Measurements from ENCODE around the gene TNK1. TPM values are rescaled to one million over a fixed set of nuclear protein-coding genes. Genes with fewer than 3 reads are reported as not detected.
"Not testable (repeated sequence)": the region's sequence is repeated elsewhere in the genome, so short reads cannot be mapped to it uniquely, and the experiment has no call there.

TNK1 gene
- total RNA-seq, 6 donors from 2014 or later, result 5.8 to 16.8 (median 8.2) TPM

- no peaks in the 10 kb centered on the region for H3K27me3 ChIP-seq
- 34 to 35% methylated on average over 8 to 17 of the region's 17 CpGs for WGBS, 2 donors
- DNase-seq, result peak; percentile 77 to 92
- ATAC-seq (ENCODE audit: low FRiP score in 2 of 2), result peak; percentile 59 to 73
- H3K36me3 ChIP-seq, result no peaks in the 10 kb centered on the region
- H3K4me1 ChIP-seq, result peaks cover 0 to 3% (median 0%) of the 10 kb centered on the region in 4 donors
- TF ChIP-seq, protein P1, sequence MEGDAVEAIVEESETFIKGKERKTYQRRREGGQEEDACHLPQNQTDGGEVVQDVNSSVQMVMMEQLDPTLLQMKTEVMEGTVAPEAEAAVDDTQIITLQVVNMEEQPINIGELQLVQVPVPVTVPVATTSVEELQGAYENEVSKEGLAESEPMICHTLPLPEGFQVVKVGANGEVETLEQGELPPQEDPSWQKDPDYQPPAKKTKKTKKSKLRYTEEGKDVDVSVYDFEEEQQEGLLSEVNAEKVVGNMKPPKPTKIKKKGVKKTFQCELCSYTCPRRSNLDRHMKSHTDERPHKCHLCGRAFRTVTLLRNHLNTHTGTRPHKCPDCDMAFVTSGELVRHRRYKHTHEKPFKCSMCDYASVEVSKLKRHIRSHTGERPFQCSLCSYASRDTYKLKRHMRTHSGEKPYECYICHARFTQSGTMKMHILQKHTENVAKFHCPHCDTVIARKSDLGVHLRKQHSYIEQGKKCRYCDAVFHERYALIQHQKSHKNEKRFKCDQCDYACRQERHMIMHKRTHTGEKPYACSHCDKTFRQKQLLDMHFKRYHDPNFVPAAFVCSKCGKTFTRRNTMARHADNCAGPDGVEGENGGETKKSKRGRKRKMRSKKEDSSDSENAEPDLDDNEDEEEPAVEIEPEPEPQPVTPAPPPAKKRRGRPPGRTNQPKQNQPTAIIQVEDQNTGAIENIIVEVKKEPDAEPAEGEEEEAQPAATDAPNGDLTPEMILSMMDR (IDR thresholded peaks at IDR 0.05), result no peak
- peak in 1 of 2 donors; percentile 40 for TF ChIP-seq POLR2AphosphoS5 (IDR thresholded peaks at IDR 0.05)
- H3K9me3 ChIP-seq, result no peaks in the 10 kb centered on the region
- peak within 1 kb of the TSS in 3 of 4 donors; percentile 69 to 83 (median 77) for H3K27ac ChIP-seq
- H3K4me3 ChIP-seq, result peak within 1 kb of the TSS in 3 of 4 donors; percentile 40 to 45 (median 44)
These were observed 44.4 kb upstream of the TNK1 start, which contains the start of gene ACAP1 for GRCh38 chr17:7336240-7337175. TSS of gene ACAP1 (plus strand) at chr17:7336529. CDS start at chr17:7336735, 206 bp downstream.

DNA sequence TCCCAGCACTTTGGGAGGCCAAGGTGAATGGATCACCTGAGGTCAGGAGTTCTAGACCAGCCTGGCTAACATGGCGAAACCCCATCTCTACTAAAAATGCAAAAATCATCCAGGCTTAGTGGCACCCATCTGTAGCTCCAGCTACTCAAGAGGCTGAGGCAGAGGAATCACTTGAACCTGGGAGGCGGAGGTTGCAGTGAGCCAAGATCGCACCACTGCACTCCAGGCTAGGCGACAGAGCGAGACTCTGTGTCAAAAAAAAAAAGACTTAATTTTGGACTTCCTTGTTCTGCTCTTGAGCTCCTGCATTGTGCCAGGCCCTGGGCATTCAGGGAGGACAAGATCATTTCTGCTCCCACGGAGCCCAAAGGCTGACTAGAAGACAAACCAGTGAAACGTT, 43.3 kb upstream of the TNK1 start:
- Histone ChIP-seq H3K27ac (peak overlapping the region in 1 of 4 donors; percentile 83), H3K4me3 (peak overlapping the region in 1 of 4 donors; percentile 45)
- not testable (repeated sequence) for H3K4me1 ChIP-seq; DNase-seq; H3K27me3 ChIP-seq; ATAC-seq (ENCODE audit: low FRiP score in 2 of 2); H3K36me3 ChIP-seq; H3K9me3 ChIP-seq
- 47 to 52% methylated on average over 7 of the region's 7 CpGs for WGBS, 2 donors

DNA sequence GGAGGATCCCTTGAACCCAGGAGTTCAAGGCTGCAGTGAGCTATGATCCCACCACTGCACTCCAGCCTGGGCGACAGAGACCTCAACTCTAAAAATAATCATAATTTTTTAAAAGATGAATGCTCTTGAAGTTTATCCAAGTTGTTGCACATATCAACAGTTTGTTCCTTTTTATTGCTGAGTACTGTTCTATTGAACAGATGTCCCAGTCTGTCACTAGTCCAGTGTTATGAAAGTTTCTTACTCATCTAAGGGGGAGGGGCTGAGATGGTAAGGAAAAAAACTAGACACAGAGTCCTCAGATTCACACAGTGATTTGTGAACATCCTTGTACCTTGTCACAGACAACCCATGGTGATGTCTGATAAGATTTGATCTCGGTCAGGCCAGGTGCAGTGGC, 40.7 kb upstream of the TNK1 start:
- TF ChIP-seq EP300 (IDR thresholded peaks at IDR 0.05) (no peak), POLR2AphosphoS5 (IDR thresholded peaks at IDR 0.05) (no peak), POLR2A (IDR thresholded peaks at IDR 0.05) (no peak)
- TF ChIP-seq, protein P1 (IDR thresholded peaks at IDR 0.05), result no peak
- DNase-seq, result no peak
- Histone ChIP-seq H3K9me3 (no peaks in the 10 kb centered on the region), H3K27me3 (no peaks in the 10 kb centered on the region), H3K27ac (no peak overlapping the region), H3K36me3 (peaks cover 0 to 6% (median 0%) of the 10 kb centered on the region in 4 donors), H3K4me3 (no peak overlapping the region), H3K4me1 (peaks cover 0 to 3% (median 0%) of the 10 kb centered on the region in 4 donors)
- WGBS, 2 donors, result 70 to 100% methylated on average over 2 of the region's 2 CpGs
- ATAC-seq (ENCODE audit: low FRiP score in 2 of 2), result no peak

- no peak for TF ChIP-seq POLR2A (IDR thresholded peaks at IDR 0.05)
- TF ChIP-seq, protein P1 (IDR thresholded peaks at IDR 0.05), result no peak
- no peak for TF ChIP-seq POLR2AphosphoS5 (IDR thresholded peaks at IDR 0.05)
- TF ChIP-seq EP300 (IDR thresholded peaks at IDR 0.05), result no peak
- H3K9me3 ChIP-seq, result no peaks in the 10 kb centered on the region
- H3K27ac ChIP-seq, result no peak overlapping the region
- H3K4me3 ChIP-seq, result no peak overlapping the region
- no peak for DNase-seq
- 78 to 93% methylated on average over 9 to 10 of the region's 13 CpGs for WGBS, 2 donors
- ATAC-seq (ENCODE audit: low FRiP score in 2 of 2), result no peak
- no peaks in the 10 kb centered on the region for H3K4me1 ChIP-seq
- peaks cover 0 to 6% (median 0%) of the 10 kb centered on the region in 4 donors for H3K36me3 ChIP-seq
- no peaks in the 10 kb centered on the region for H3K27me3 ChIP-seq
These were observed 39.0 kb upstream of the TNK1 start for GRCh38 chr17:7341842-7342241.

DNA sequence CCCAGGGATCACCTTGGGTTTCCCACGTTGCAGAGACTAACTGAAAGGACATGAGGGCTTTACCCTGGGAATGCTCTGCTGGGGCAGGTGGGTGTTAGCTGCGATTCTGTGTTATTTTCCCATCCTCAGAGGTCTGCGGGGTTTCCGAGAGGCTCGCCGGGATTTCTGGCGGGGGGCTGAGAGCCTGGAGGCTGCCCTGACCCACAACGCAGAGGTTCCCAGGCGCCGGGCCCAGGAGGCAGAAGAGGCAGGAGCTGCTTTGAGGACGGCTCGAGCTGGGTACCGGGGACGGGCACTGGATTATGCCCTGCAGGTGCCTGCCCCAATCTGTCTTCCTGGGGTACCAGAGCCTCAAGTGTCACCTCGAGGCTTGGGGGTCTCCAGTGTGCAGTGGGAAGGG, 37.6 kb upstream of the TNK1 start:
- DNase-seq (no peak), ATAC-seq (ENCODE audit: low FRiP score in 2 of 2) (no peak)
- Histone ChIP-seq H3K27me3 (no peaks in the 10 kb centered on the region), H3K27ac (no peak overlapping the region), H3K36me3 (peaks cover 0 to 9% (median 0%) of the 10 kb centered on the region in 4 donors), H3K9me3 (no peaks in the 10 kb centered on the region), H3K4me1 (no peaks in the 10 kb centered on the region), H3K4me3 (no peak overlapping the region)
- TF ChIP-seq POLR2A (IDR thresholded peaks at IDR 0.05) (no peak), POLR2AphosphoS5 (IDR thresholded peaks at IDR 0.05) (no peak), EP300 (IDR thresholded peaks at IDR 0.05) (no peak)
- TF ChIP-seq, protein P1 (IDR thresholded peaks at IDR 0.05), result no peak
- WGBS, 2 donors, result 50 to 82% methylated on average over 3 to 15 of the region's 15 CpGs

Data from upper lobe of left lung (tissue), 6 donors.